ENCODE data around the gene BRINP3.
"Not testable (repeated sequence)": the region's sequence is repeated elsewhere in the genome, so short reads cannot be mapped to it uniquely, and the experiment has no call there.

The BRINP3 gene

DNA sequence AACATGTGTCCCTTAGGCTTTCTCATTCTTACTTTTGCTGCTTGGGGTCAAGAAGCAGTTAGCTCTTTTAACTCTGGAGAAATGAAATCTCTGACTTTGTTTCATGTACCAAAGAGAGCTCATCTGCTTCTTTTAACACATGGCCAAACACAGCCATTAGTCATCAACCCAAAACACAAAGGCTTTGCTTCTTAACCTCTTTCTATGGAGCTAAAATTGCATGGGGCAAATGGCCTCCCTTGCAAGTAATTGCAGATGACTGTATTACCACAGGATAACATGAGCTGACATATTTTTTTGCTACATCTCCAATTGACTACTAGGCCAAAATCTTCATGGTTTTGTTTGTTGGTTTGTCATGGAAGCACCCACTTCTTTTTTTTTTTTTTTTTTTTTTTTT is 300.9 kb downstream of the BRINP3 start:
- no peak for DNase-seq

DNA sequence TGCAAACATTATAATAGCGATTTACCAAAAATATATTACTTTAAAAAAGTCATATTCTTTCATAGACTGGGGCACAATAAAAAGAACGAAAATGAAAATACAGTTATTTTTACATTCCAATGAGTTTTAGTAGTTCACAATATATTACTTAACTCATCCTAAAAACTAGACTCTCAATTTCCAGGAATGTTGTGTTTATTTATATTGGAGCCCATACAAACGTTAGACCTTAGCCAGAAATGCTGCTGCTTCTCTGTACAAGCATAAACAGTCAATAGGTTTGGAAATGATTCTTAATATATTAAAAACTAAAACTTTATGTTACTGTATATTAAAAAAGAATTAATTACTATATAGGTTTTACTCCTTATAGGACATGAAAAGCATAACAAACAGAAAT is 302.3 kb downstream of the BRINP3 start:
- DNase-seq = no peak

DNA sequence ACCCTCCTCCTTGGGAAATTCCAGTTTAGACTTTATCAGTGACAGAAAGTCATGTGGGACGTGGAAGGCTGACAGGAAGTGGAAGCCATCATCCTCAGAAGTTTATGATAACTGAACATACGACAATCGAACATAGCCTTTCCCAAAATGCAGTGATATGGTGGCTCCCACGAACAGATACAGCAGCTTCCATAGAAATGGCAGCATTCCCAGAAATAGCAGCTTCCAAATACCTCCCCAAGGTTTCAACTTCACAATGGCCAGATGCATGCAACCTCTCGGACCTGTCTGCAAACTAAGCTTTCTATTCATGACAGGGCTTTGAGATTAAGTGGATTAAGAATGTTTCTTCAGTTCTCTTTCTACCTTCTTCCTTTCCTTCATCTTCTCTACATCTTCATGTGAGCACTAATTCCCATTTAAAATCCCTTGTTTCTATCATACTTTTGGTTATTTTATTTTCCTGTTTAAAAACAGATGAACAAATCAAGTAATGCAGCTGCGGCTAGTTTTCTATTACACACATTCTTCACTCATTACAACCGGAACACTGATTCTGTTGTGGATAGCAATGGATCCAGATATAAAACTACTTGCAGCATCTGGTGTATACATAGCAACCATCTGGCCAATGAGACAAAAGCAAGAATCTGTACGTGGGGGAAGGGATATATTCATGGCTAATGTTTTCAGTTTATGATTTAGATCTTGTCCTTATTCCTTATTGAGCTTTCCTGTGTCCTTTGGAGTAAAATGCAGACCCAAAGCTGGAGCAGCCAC is 304.8 kb downstream of the BRINP3 start:
- DNase-seq = no peak

DNA sequence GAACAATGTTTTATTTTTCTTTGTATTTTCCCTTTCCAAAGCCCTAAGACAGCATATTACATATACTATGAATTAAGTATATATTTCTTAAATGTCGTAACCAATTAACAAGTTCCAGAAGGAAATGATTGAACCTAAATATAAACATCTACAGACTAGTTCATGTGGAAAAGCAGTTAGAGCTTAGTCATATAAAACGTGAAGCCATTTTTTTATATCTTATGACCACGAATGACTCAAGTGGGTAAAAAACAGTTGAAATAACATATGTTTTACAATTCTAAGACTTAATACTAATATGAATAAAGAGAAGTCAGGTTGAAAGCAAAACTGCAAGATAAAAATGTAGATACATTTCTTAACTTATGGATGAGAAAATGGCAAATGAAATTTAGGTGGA is 307.3 kb downstream of the BRINP3 start:
- DNase-seq = no peak

DNA sequence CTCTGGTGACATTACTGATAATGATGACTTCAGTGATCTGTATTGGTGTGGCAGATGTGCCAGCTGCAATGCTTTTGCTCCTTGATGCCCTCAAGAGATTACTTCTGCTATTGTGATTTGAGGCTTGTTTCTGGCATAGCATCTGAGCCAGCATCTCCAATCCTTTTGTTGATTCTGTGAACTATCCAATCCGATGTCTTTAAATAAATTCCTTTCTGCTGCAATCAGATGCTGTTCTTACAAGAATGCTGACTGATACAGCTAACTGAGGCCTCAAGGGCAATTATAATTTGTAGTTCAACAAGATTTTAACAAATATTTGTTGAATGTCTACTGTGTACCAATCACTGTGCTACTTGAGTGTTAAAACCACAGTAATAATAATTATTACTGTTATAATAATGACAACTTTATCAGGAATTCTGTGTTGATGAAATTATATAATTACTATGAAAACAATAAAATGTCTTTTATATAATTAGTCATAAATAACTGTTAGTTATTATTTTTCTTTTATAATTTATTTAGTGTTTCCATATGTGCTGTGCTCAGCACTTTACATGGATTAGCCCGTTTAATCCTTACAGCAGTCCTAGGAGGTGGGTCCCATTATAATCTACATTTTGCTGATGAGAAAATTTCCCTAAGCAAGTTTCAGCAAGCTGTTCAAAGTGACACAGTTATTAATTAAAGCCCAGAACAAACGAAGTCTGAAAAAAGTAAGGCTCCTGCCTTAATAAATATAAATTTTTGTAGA is 308.2 kb downstream of the BRINP3 start:
- DNase-seq = no peak

DNA sequence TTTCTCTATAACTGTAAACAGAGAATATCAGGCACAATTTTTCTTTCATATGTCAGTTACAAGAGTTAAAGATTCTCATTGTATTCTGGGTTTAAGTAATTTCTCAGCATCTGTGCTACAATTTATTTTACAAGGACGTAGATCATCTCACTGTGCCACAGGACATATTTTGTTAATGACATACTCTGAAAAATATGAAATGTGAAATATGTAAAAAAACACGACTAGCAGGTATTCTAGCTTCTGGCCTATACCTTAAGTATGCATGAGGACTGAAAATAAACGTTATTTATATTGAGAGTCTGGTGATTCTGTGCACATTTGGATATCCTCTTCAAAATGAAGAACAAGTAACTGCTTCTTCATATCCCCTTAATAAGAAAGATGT is 308.8 kb downstream of the BRINP3 start:
- no peak for DNase-seq

DNA sequence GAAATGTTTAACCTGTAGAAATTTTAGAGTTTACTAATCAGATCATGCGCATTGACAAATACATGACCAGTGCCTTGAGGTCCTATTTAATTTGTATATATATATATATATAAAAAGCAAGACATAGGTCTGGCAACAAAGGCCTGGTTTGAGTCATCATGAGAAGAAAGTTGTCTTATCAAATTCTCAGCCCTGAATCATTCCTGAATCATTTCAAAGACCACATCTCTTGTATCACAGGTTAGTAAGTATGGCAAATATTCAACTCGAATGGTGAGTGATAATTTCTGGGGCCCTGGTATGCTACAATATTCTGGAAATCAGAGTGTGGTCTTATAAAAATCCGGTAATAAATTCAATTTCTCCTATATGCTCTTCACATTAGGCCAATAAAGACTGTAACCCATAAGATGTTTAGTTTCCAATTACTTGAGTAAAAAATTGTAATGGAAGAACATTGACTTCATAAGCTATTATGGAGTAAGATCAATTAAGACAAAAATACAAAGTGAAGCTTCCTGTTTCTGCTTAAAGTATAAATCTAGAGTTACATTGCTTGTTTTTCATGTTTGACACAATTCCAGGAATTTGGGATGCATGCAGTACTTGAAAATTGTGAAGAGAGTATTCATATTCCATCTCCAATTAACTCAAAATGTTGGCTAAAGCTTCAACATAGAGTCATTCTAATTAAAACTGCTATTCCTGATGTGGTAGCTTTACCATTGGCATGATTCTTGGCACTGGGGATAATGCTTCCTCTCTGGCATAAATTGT is 309.4 kb downstream of the BRINP3 start:
- DNase-seq = no peak

DNA sequence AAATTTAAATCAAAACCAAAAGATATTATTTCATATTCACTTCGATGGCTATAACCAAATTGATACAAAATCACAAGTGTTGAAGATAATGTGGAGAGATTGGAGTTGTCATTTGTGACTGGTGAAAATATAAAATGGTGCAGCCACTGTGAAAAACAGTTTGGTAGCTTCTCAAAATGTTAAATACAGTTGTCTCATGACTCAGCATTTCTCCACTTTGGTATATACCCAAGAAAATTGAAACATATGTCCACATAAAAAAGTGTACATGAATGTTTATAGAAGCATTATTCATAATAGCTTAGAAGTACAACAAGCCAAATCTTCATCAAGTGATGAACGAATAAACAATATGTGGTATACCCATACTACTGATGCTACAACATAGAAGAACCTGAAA is 318.5 kb downstream of the BRINP3 start:
- DNase-seq = no peak

DNA sequence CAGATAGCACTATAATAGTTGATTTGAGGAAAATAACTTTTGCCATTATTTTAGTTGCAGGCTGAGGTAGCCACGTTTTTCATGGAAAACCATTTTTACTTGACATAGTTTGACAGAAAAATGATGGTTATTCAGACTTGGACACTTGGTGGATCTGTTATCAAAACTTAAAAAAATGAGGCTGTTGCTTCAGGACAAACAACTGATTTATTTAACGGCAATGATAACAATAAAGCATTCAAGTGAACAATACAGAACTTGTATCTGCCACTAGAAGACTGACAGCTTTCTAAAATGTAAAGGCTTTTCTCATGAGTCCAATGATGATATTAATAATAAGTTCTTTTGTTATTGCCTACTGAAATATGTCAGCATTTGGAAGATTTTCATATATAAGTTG is 322.9 kb downstream of the BRINP3 start:
- DNase-seq = no peak

DNA sequence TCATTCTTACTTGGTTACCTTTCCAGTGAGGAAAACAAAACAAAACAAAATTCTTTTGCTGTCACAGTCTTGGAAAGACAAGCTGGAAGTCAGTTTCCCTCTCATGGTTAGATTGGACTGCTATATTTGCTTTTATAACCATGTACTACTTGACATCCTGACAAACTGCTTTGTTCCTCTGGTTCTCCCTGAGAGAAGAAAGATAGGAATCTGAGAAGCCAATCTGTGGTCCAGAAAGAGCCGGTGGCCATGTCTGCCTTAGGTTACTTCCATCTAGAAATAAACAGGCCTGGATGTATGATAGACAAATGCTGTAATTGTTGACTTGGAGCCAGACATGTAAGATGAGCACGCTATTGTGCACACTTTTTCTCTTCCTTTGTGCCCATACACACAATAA is 330.0 kb downstream of the BRINP3 start:
- no peak for DNase-seq

DNA sequence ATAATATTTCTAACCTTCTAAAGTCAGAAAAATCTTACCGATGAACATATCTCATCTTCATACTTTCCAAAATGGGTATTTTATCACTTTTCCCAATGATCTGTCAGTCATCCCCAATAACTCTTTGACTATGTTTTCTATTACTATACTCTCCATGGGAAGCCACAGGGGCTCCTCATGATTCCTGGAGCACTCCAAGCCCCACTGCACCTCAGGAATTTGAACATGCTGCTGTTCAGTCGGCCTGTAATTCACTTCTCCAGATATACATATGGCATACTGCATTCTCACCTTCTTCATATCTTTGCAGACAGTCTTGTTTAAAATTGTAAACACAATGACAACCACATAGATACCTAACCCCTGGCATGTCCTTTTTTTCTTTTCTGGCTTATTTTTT is 333.0 kb downstream of the BRINP3 start:
- DNase-seq = no peak

DNA sequence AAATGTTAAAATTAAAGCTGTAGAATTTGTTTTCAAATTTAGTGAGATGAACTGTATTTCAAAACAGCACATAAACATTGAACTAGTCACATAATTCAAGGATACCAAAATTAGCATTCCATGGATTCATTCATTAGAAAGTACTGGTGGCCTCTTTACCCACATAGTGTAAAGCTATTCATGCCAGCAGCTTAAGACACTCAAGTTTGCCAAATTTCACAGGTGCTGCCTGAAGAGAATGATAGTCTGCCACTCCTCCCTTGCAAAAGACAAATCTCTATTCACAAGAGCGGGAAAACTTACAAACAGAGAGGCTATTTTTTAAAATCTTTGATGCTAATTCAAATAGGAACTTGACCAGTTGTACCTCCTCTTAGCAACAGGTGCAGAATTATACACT is 337.0 kb downstream of the BRINP3 start:
- no peak for DNase-seq

DNA sequence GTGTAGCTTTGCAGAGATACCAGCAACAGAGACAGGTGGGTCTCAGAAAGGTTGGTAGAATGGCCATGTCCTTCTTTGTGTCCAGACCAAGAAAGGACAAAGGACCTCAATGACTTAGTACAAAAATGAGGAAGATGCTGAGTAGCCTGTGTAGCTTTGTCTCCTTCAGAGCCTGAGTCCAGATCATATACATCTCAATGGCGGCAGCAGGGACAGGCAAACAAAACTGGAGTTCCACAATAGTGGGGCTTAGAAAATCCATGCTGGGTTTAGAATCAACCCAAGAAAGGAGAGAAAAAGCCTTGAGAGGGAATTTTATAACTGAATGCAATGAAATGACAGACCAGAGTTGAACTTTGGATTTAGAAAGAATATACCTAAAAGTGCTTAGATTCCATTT is 339.0 kb downstream of the BRINP3 start:
- DNase-seq = no peak

DNA sequence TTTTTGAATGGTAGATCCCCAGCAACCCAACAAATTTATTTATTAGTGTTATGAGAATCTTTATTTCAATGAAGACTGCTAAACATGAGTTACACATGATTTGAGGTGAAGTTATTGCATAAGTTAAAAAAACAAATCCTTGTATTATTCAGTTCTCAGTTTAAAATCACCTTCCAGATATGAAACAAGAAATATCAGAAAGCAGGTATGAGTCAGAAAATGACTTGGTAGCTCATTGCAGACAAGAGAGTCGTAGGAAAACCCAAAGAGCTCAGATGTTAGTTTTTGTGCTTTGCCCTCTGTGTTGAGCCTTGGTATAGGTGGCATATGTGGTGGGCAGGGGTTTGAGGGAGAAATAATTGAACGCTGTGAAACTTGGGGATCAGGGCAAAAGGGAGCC is 339.4 kb downstream of the BRINP3 start:
- no peak for DNase-seq

DNA sequence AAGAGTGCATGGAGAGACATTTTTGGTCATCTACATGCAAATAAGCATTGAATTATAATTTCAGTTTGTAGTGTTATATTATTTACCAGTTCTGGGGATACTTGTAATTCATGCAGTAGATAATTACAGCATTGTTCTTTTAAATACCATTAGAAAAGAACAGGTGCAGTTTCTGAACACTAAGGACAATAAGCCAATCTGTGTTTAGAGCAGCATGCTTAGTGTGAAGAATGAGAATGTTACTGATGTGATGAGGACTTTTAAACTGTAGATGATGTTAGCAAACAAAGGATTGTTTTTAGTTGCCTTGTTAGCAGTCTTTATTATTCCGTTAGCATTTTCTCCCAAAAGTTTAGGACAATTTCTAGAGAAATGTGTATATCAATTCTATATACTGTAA is 348.3 kb downstream of the BRINP3 start:
- no peak for DNase-seq

DNA sequence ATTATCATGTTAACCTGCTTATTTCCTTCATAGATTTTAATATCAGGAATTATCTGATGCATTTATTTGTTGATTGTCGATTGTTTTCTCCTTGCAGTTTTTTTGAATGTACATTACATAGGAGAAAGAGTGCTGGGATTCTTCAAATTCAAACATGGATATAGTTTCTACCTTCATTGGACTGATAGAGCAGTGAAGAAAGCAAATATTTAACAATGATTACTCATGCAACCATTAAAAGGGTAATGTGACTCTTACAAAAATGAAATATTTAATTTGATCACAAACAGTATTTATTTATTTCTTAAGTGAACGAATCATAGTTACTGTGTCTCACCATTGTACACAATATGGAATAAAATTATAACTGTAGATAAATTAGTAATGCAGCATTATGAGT is 350.9 kb downstream of the BRINP3 start:
- no peak for DNase-seq

DNA sequence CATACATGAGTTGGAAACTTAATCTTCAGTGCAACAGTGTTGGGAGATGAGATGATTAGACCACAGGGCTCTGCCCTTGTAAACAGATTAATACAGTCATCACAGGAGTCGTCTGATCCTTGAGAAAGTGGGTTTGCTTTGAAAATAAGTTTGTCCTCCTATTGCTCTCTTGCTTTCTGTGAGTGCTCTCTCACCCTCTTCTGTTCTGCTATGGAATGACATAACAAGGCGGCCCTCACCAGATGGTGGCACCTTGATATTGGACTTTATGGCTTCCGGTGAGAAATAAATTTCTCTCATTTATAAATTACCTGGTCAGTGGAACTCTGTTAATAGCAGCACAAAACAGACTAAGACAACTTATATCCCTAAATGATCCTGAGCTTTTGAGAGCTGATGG is 353.6 kb downstream of the BRINP3 start:
- no peak for DNase-seq

DNA sequence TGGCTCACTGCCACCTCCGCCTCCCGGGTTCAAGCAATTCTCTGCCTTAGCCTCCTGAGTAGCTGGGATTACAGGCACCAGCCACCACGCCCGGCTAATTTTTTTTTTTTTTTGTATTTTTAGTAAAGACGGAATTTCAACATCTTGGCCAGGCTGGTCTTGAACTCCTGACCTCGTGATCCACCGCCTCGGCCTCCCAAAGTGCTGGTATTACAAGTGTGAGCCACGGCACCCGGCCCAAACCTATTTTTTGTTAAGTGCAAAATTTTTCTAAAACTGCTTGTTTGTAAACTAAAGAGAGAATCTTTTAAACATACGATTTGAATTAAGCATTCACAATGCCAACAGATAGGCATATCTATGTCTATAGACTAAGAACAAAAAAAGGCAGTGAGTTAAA is 357.1 kb downstream of the BRINP3 start:
- not testable (repeated sequence) for DNase-seq

DNA sequence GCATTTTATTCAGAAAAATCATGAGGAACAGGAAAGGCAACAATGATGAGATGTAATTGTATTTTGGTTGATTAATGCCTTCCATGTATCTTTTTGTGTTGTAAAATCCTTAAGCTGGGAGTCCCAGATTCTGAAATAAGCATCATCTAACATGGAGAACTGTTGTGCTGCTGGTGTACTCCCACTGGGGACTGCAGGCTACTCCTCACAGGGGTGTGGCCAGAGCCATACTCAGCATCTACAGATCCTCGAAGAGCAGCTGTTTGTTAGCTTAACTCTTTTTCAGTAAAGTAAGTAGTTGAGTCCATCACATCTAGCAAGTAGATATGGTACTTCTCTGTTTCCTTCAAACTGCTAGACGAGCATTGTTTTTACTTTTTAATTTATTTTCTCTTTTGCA is 358.0 kb downstream of the BRINP3 start:
- no peak for DNase-seq

DNA sequence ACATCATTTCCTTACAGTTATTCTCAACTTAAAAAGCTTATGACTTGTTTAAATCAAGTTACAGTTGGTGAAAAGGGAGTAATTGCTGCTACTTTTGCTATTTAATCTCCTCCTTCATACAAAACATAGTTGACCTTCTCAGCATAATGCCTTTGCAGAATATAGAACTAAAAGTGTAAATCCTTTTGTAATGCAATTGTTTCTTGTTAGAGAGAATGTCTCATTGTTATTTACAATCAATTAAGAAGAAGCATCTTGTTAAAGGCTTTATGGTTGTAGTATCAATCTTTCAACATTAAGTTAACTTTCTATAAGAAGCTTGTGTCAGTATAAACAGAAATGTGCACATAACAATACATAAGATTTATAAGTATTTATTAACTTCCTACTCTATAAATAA is 360.7 kb downstream of the BRINP3 start:
- no peak for DNase-seq

DNA sequence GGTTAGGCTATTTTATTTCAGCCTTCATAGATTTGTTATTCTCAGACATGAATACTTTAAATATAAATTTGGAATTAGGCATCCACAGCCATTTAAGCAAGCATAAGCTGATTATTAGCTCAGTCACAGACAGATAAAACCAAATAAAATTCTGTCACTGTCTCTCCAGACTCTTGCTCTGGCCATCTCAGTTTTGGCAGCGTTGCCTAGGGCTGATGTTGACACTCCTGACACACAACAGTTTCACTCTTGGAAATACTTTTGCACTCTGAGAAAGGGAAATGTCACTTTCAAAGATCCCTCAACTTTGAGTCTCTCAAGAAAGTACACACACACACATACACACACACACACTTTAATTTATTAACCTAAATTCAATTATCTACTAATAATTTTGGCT is 372.7 kb downstream of the BRINP3 start:
- DNase-seq = no peak

DNA sequence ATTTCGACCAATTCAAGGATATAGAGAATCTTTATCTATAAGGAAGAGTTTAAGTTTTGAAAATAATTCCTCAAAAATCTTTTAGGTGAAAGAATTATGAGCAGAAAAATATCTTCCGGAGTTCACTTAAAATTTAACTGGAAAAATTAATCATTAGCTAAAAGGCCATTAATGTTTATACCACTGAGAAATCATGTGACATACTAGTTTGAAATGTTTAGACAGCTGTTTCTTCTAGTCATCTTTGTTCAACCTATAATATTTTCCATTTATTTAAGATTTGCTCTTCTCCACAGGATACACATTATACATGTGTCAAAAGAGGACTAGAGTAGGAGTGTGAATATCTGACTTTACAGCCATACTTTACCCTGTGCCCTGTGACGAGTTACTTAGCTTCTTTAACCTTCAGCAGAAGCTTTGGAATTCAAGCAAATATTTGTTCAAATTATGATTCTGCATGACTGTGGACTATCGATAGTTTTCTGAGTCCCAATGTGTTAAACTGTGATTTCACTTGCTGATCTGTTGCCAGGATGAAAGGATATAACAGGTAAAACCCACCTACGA is 374.8 kb downstream of the BRINP3 start:
- no peak for DNase-seq

DNA sequence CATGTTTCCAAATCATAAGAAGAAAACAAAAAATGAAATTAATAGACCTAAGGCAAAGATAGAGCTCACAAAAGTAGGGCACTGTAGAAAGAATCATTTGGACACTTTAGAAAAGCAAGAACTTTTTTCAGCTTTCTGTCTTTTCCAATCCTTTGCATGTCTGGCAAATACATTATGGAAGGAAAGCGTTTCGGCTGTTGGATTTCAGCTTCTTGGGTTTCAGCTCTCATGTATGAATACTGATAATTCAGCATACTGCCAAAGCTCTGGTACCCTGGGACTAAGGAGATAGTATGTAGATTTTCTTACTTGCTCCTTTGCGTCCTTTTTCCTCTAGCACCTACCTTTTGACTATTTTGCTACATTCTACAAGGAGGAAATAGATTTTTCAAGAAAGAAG is 375.9 kb downstream of the BRINP3 start:
- DNase-seq = no peak

DNA sequence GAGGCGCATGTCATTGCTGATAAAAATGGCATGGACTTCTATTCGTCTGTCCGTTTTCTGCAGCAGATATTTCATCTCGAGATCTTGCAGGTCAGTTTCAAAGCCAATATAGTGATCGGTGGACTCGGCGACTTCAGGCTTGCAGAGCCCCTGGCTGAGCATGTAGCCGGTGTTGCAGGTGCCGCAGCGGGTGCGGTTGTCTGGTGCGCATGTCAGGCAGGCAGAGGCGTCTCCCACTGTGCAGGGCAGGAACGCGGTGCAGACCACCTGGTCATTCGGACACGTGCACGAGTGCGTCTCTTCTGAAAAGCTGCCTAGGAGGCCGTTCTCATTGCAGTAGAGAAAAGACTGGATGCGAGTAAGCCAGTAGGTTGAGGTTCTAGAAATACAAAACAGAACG is 378.9 kb downstream of the BRINP3 start:
- no peak for DNase-seq
